ENCODE data around the gene TTC28.

DNA sequence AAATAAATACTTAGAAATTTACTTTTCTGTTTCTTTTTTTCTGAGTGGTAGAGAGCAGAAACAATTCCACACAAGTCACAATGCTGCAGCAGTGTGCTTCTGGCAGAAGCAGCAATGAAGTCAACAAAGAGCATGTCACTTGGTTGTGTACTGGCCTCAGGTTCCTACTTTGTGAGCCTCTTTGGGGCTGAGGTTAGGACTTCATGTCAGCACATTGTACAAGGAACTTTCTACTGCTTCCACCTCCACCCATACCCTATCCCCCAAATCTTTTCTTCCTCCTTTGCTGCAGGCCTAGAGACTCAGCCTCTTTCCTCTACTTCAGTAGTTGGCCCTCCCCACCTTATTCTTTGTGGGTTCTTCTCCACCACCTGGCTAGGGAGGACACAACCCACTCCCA lies 507.9 kb downstream of the TTC28 start:
- TF ChIP-seq, protein P1, sequence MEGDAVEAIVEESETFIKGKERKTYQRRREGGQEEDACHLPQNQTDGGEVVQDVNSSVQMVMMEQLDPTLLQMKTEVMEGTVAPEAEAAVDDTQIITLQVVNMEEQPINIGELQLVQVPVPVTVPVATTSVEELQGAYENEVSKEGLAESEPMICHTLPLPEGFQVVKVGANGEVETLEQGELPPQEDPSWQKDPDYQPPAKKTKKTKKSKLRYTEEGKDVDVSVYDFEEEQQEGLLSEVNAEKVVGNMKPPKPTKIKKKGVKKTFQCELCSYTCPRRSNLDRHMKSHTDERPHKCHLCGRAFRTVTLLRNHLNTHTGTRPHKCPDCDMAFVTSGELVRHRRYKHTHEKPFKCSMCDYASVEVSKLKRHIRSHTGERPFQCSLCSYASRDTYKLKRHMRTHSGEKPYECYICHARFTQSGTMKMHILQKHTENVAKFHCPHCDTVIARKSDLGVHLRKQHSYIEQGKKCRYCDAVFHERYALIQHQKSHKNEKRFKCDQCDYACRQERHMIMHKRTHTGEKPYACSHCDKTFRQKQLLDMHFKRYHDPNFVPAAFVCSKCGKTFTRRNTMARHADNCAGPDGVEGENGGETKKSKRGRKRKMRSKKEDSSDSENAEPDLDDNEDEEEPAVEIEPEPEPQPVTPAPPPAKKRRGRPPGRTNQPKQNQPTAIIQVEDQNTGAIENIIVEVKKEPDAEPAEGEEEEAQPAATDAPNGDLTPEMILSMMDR (IDR thresholded peaks at IDR 0.05) = no peak
- TF ChIP-seq EP300 (IDR thresholded peaks at IDR 0.05) (no peak), POLR2AphosphoS5 (IDR thresholded peaks at IDR 0.05) (no peak), POLR2A (IDR thresholded peaks at IDR 0.05; ENCODE audit: low read depth) (no peak)

All from esophagus muscularis mucosa (tissue), 4 donors.